ENCODE data around the gene INSIG1.

- TF ChIP-seq ESRRG (CRISPR knock-in tag; IDR thresholded peaks at IDR 0.05), result no peak
- no peak for TF ChIP-seq ZNF8 (CRISPR knock-in tag; IDR thresholded peaks at IDR 0.05)
- TF ChIP-seq ARNTL (CRISPR knock-in tag; IDR thresholded peaks at IDR 0.05; ENCODE audit: borderline replicate concordance, low read depth), result no peak
- TF ChIP-seq CSDC2 (CRISPR knock-in tag; IDR thresholded peaks at IDR 0.05), result no peak
Observed at GRCh38 chr7:155298288-155298833, 683 bp downstream of the INSIG1 start.

Measured in SK-N-SH treated with all-trans-retinoic acid at 6 μM for 48 hours (cell line).